ENCODE data around the gene TBC1D12.
"Not testable (repeated sequence)": the region's sequence is repeated elsewhere in the genome, so short reads cannot be mapped to it uniquely, and the experiment has no call there.

TBC1D12 gene

DNA sequence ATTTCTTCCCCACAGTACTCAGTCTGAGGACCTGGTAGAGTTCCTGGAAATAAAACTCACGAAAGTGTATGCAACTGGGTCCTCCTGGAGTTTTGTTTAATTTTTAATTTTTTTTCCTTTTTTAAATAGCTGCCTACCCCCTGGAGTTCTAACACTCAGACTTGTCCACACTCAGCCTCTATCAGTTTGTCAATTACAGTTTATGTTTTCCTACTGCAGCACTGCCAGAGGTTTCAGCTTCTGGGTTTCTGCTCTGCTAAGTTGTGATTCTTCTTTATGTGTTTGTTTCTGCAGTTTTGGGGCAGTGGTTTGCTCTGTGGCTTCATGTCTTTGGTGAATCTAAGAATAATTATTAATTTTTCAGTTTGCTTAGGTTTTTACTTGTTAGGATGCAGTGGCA is 59.2 kb downstream of the TBC1D12 start:
- DNase-seq, result no peak

DNA sequence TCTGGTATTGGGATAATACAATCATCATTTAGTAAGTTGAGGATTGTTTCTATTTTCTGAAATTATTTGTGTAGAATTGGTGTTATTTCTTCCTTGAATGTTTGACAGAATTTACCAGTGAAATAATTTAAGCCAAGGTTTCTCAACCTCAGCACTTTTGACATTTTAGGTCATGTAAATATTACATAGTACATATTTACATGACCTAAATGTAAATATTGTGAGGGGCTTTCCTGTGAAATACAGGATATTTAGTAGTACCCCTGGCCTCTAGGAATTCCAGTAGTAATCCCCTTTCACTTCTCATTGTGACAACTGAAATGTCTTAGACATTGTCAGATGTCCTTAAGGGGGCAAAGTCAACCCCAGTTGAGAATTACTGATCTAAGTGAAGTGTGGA is 59.8 kb downstream of the TBC1D12 start:
- DNase-seq, result no peak

DNA sequence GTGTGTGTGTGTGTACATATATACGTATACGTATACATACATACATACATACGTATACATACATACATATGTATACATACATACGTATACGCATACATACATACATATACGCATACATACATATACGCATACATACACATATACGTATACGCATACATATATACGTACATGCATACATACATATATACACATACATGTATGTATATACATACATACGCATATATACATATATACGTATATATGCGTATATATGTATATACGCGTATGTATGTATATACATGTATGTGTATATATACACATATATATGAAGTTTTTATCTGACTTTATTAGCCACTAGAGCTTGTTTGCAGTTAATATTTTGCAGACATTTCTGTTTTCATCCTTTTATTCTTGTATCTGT is 63.3 kb downstream of the TBC1D12 start:
- DNase-seq, result no peak

DNA sequence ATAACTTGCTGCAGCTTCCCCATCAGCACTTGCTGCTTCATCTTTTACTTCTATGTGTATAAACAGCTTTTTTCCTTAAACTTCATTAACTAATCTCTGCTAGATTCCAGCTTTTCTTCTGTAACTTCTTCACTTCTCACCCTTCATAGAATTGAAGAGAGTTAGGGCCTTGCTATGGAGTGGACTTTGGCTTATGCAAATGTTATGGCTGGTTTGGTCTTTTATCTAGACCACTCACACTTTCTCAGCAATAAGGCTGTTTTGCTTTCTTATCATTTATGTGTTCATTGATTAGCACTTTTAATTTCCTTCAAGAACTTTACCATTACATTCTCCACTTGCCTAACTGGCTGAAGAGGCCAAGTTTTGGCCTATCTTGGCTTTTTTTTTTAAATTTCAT is 79.1 kb downstream of the TBC1D12 start:
- no peak for DNase-seq

DNA sequence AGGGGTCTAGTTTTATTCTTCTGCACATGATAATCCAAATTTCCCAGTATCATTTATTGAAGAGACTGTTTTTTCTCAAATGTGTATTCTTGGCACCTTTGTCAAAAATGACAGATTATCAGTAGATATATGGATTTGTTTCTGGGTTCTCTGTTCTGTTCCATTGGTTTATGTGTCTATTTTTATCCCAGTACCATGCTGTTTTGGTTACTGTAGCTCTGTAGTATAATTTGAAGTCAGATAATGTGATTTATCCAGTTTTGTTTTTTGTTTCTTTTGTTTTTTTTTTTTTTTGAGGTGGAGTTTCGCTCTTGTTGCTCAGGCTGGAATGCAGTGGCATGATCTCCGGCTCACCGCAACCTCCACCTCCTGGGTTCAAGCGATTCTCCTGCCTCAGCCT is 81.6 kb downstream of the TBC1D12 start:
- no peak for DNase-seq

- DNase-seq, result no peak
Measured at GRCh38 chr10:94485094-94485493, 82.8 kb downstream of the TBC1D12 start.

GRCh38 chr10:94487575-94487974 is 85.2 kb downstream of the TBC1D12 start:
- no peak for DNase-seq

GRCh38 chr10:94489107-94489506 is 86.8 kb downstream of the TBC1D12 start:
- DNase-seq, result no peak

GRCh38 chr10:94489976-94490788 is 87.8 kb downstream of the TBC1D12 start:
- DNase-seq, result no peak

GRCh38 chr10:94490789-94491039 is 88.4 kb downstream of the TBC1D12 start:
- DNase-seq, result no peak

DNA sequence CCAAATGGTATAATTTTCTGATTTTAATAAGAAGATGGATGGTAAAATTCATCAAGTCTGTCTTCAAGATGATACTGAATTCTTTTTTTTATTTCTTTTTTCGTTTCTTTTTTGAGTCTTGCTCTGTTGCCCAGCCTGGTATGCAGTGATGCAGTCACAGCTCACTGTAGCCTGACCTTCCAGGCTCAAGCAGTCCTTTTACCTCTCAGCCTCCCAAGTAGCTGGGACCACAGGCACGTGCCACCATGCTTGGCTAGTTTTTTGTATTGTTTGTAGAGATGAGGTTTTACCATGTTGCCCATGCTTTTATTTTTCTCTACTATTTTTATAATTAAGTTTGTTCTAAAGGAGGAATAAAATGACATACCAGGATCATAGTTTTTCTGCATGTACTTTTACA is 91.1 kb downstream of the TBC1D12 start:
- DNase-seq, result no peak

DNA sequence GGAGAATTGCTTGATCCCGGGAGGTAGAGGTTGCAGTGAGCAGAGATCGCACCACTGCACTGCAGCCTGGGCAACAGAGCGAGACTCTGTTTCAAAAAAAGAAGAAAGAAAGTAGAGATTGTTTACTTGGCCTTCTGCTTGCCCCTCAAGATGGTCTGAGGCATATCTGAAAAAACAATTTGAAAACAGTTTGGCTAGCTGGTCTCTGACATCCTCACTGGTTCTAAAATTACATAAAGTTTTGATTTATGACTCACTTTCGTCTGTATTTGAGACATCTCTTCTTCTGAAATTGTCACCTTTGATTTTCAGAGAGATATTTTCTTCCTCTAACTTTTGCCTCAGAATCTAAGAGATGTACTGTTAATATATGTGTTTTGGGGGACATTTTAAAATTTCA is 93.7 kb downstream of the TBC1D12 start:
- DNase-seq, result no peak

GRCh38 chr10:94496646-94497045 is 94.3 kb downstream of the TBC1D12 start:
- DNase-seq, result no peak

DNA sequence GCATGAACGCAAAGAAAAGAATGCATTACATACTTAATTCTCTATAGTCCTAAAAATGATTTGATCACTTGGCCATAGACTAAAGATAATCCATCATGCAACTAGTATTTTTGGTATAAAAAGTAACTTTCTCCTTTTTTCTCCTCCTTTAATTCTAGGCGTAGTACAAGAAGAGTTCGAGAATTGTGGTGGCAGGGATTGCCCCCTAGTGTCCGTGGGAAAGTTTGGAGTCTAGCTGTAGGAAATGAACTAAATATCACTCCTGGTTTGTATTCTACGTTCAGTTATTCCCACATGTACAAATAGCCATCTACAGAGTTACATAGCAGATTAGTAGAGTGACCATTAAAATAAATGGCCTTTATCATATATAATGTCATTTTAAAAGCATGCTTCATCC is 97.7 kb downstream of the TBC1D12 start:
- no peak for DNase-seq

DNA sequence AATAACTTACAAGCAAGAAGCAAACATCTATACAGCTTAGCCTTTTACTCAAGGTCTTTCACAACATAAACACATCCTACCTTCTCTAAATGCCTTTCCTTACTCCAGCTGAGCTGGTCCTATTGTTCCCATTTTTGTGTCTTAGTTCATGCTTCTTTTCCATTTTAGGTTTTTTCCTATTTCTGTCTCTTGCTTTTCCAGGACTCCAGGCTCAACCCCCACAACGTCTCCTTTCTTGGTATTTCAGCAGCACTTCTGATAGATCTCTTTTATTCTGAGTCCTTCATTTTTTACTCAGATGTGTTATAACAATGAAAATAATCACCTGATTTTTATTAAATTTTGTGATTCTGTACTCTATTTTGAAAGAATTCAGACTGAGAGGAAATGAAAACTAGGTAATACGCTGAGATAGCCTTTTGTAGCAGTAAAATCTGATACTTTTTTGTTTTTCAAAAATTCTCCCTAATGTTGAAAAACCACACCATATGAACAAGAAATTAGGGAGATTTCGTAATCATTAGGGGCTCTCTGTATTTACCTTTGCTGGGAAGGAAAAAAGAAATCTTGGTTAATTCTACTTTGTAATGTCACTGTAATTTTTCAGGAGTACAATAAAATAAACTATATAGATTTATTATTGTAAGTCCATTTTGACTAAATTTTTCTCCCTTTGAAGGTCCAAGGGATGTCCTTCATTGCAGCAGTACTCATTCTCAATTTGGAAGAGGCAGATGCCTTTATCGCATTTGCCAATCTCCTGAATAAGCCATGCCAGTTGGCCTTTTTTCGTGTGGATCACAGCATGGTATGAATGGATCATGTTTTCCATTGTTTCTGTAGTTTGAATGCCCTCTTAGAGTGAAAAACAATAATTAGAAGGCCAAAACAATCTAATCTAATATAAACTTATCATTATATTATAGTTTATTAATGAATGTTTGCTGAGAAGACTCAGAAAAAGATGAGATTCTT is 119.2 kb downstream of the TBC1D12 start:
- no peak for DNase-seq

- DNase-seq, result no peak
Measured at GRCh38 chr10:94524146-94524545, 121.8 kb downstream of the TBC1D12 start.

DNA sequence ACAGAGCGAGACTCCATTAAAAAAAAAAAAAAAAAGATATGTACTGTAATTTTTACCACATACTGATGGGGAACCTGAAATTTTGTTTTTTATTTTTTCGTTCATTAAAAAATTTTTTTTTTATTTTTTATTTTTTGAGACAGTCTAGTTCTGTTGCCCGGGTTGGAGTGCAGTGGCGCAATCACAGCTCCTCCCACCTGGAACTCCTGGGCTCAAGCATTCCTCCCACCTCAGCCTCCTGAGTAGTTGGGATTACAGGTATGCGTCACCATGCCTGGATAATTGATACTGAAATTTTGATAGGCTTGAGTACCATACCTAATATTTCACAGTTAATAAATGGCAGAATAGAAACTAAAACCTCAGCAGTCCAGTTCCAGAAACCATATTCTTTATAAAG is 122.4 kb downstream of the TBC1D12 start:
- no peak for DNase-seq

- not testable (repeated sequence) for DNase-seq
Measured at GRCh38 chr10:94531550-94531949, 129.2 kb downstream of the TBC1D12 start.

DNA sequence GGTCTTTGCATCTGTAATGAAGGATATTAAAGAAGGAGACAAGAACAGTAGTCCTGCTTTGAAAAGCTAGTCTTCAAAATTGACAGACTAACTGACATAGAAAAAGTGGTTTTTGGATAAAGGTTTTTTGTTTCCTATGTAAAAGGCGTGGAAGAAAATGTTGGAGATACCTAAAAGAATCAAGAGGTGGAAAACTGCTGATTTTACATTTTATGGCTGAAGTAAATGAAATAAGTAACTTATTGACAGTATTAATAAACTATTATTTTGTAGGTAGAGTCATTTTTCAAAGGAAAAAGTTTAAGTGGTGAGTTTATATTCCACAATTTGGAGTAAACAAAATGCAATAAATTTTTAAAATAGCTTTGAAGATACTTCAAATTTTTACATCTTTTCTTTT is 130.7 kb downstream of the TBC1D12 start:
- DNase-seq, result no peak

DNA sequence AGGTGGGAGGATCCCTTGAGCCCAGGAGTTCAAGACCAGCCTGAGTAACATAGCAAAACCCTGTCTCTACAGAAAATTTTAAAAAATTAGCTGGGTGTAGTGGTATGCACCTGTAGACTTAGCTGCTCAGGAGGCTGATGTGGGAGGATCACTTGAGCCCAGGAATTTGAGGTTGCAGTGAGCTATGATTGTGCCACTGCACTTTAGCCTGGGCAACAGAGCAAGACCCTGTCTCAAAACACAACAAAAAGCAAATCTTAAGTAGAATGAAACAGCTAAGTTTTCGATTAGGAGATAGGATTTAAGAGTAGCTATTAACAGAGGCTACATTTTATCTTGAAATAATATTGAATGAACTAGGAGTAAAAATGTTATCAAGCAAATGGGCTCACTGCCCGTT is 139.9 kb downstream of the TBC1D12 start:
- DNase-seq, result not testable (repeated sequence)

DNA sequence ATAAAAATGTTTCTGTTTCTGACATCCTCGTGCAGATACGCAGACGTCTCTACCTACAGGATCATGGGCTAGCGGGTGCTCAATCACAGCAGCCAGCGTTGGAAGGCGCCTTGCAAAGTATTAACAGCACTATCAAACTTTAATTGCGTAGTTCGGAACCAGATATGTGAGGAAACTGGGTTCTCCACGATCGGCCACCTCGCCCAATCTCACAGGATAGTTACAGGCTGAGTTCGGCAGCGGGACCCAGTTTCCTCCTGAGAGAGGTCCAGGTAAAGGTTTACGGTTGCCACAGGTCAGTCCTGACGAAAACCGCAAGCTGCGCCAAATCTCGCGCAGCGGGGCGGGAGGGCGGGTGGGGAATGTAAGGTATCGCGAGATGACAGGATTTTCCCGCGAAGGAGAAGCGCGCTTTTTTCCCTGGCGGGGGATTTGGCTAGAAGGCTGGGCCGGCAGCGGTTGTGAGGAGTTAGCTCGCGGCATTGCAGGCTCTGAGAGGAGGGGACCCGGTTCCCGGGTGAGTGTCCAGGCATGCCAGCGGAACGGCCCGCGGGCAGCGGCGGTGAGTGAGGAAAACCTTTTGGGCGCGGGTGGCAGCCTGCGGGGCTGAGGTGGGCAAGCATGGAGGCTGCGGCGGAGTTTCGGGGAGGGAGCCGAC is 143.2 kb downstream of the TBC1D12 start, which contains the start of gene HELLS:
Gene HELLS, plus strand, starts transcription at position 398 of the 658 bp plus-strand sequence. Its CDS starts 134 bp downstream, at position 532.
- DNase-seq, result peak; percentile 74

GRCh38 chr10:94546049-94546900 is 143.9 kb downstream of the TBC1D12 start:
- no peak for DNase-seq

GRCh38 chr10:94546901-94547185 is 144.5 kb downstream of the TBC1D12 start:
- DNase-seq, result no peak
